B cell (primary cell): ENCODE results near the gene SLC35G6.
"Not testable (repeated sequence)": the region's sequence is repeated elsewhere in the genome, so short reads cannot be mapped to it uniquely, and the experiment has no call there.

ENCODE experiments used
- CTCF ChIP-seq: fragments of 200-600 bp; IDR thresholded peaks from one replicate; pipeline ENCODE4 v1.8.0; 2022; ENCODE audit warnings: antibody characterized with exemption, mild to moderate bottlenecking
- EZH2 ChIP-seq: IDR thresholded peaks from 2 replicates; pipeline ENCODE4 v1.6.1; 2012; ENCODE audit warnings: borderline replicate concordance, low read depth, mild to moderate bottlenecking, moderate library complexity, low read length; ENCODE audit not compliant: insufficient read depth, poor library complexity, severe bottlenecking

- TF ChIP-seq CTCF, EZH2: not testable (repeated sequence)
Observed at GRCh38 chr17:7470457-7470973, 10.7 kb upstream of the SLC35G6 start.
